A549 (cell line): ENCODE results near the gene NXPE4. TPM values are rescaled to one million over a fixed set of nuclear protein-coding genes. Genes with fewer than 3 reads are reported as not detected.

ENCODE experiments used
- ATAC-seq, 2 experiments: fragments of 200-7000 bp in 1 of 2; fragments of >200 bp in 1 of 2; cut with Nextera tagmentation in 1 of 2; cut with Tn5 transposase in 1 of 2; 3 replicates each; pipeline versions ENCODE4 v1.8.0 to v1.9.1; 2018 to 2020; ENCODE audit warnings: mild to moderate bottlenecking in 1 of 2, moderate library complexity in 1 of 2
- CTCF ChIA-PET: fragments of 300-600 bp; sonication (Branson Sonifier 250); formaldehyde crosslinking; extraction: SDS; loops from one replicate; lab custom pipeline; 2021; ENCODE audit warnings: antibody characterized with exemption, inconsistent platforms; lab: Yijun Ruan, JAX
- POLR2A ChIA-PET: fragments of 350-600 bp; formaldehyde crosslinking; extraction: SDS; loops from one replicate; lab custom pipeline; 2021; ENCODE audit warnings: antibody characterized with exemption, inconsistent platforms; lab: Yijun Ruan, JAX
- DNase-seq, 2 experiments: peaks; one replicate each; pipeline versions ENCODE4 v3.0.0 to v3.0.0-alpha.2; 2011 to 2016; ENCODE audit warnings: low read depth in 1 of 2, low spot score in 1 of 2
- FAIRE-seq: peaks from 2 replicates; lab custom pipeline; 2011; peaks lifted over from hg19 to GRCh38; lab: Jason Lieb, UNC
- H3K27ac ChIP-seq, 2 experiments: fragments of >200 bp; sonication (Bioruptor Twin); formaldehyde crosslinking; 3 replicates each; pipeline ENCODE4 v1.5.1; 2016 to 2017
- H3K4me1 ChIP-seq: fragments of >200 bp; sonication (Bioruptor Twin); formaldehyde crosslinking; 3 replicates; pipeline ENCODE4 v1.6.1; 2016
- H3K4me2 ChIP-seq: fragments of >200 bp; sonication (Bioruptor Twin); formaldehyde crosslinking; 3 replicates; pipeline ENCODE4 v1.6.1; 2016
- H3K4me3 ChIP-seq: fragments of >200 bp; sonication (Bioruptor Twin); formaldehyde crosslinking; 3 replicates; pipeline ENCODE4 v1.5.1; 2016
- H3K9me3 ChIP-seq: fragments of >200 bp; sonication (Bioruptor Twin); formaldehyde crosslinking; 3 replicates; pipeline ENCODE4 v1.6.1; 2016
- CBX2 ChIP-seq: fragments of 200-600 bp; sonication (generic); IDR thresholded peaks from 2 replicates; pipeline ENCODE4 v1.6.1; 2016; ENCODE audit warnings: low read depth, mild to moderate bottlenecking, borderline replicate concordance
- CHD2 ChIP-seq: fragments of 150-350 bp; IDR thresholded peaks from 2 replicates; pipeline ENCODE4 v1.6.1; 2014; ENCODE audit warnings: low read length; ENCODE audit not compliant: partially characterized antibody
- EHF ChIP-seq: fragments of 250-450 bp; sonication (Bioruptor Pico); IDR thresholded peaks from 2 replicates; pipeline ENCODE4 v1.5.0; 2020; ENCODE audit warnings: mild to moderate bottlenecking
- EHMT2 ChIP-seq: fragments of 200-600 bp; sonication (generic); IDR thresholded peaks from 2 replicates; pipeline ENCODE4 v1.6.1; 2016; ENCODE audit warnings: antibody characterized with exemption, low read depth, mild to moderate bottlenecking, moderate library complexity
- FOSB ChIP-seq: fragments of 250-450 bp; sonication (Bioruptor Pico); IDR thresholded peaks from 2 replicates; pipeline ENCODE4 v1.5.0; 2020; ENCODE audit warnings: mild to moderate bottlenecking, moderate library complexity
- FOSL2 ChIP-seq, 2 experiments: fragments of 450-650 bp in 1 of 2; fragments of >200 bp in 1 of 2; sonication (Bioruptor Twin) in 1 of 2; formaldehyde crosslinking; IDR thresholded peaks; 2 replicates each; pipeline versions ENCODE4 v1.5.0 to v1.6.1; 2016 to 2020; ENCODE audit warnings: mild to moderate bottlenecking in 1 of 2, moderate library complexity in 1 of 2
- FOXS1 ChIP-seq: fragments of 250-450 bp; sonication (Bioruptor Pico); IDR thresholded peaks from 2 replicates; pipeline ENCODE4 v1.5.0; 2020; ENCODE audit warnings: mild to moderate bottlenecking, moderate library complexity
- HEYL ChIP-seq: fragments of 250-450 bp; sonication (Bioruptor Pico); IDR thresholded peaks from 2 replicates; pipeline ENCODE4 v1.8.0; 2021; ENCODE audit warnings: mild to moderate bottlenecking, moderate library complexity
- HOXB13 ChIP-seq: fragments of 250-450 bp; sonication (Bioruptor Pico); IDR thresholded peaks from 2 replicates; pipeline ENCODE4 v1.5.0; 2020; ENCODE audit warnings: low read depth, mild to moderate bottlenecking, moderate library complexity
- JUN ChIP-seq, 2 experiments: fragments of >200 bp; sonication (Bioruptor Twin); formaldehyde crosslinking; IDR thresholded peaks; 2 replicates in 1 of 2; 3 replicates in 1 of 2; pipeline ENCODE4 v1.6.1; 2016 to 2017
- KDM5A ChIP-seq: fragments of 200-600 bp; sonication (generic); IDR thresholded peaks from 2 replicates; pipeline ENCODE4 v1.6.1; 2016; ENCODE audit warnings: antibody characterized with exemption, mild to moderate bottlenecking
- NFE2L2 ChIP-seq: fragments of 150-350 bp; conservative IDR thresholded peaks from 2 replicates; pipeline ENCODE4 v1.6.1; 2014; ENCODE audit warnings: low read length
- NPAS2 ChIP-seq: fragments of 250-450 bp; sonication (Bioruptor Pico); IDR thresholded peaks from 2 replicates; pipeline ENCODE4 v1.8.0; 2022; ENCODE audit warnings: mild to moderate bottlenecking, moderate library complexity, borderline replicate concordance
- NR3C1 ChIP-seq: fragments of >200 bp; sonication (Bioruptor Twin); formaldehyde crosslinking; IDR thresholded peaks from 3 replicates; pipeline ENCODE4 v1.6.1; 2017
- PHF8 ChIP-seq: fragments of 200-600 bp; sonication (generic); IDR thresholded peaks from 2 replicates; pipeline ENCODE4 v1.6.1; 2016; ENCODE audit warnings: low read depth, mild to moderate bottlenecking, antibody characterized with exemption, moderate library complexity, borderline replicate concordance
- RFX5 ChIP-seq: fragments of 450-650 bp; IDR thresholded peaks from 2 replicates; pipeline ENCODE4 v1.7.1; 2014; ENCODE audit warnings: antibody characterized with exemption, mild to moderate bottlenecking, moderate library complexity
- RNF2 ChIP-seq: fragments of 200-600 bp; sonication (generic); IDR thresholded peaks from 2 replicates; pipeline ENCODE4 v1.6.1; 2016; ENCODE audit warnings: low read depth, mild to moderate bottlenecking, antibody characterized with exemption, moderate library complexity, borderline replicate concordance
- TFCP2L1 ChIP-seq: fragments of 250-450 bp; sonication (Bioruptor Pico); IDR thresholded peaks from 2 replicates; pipeline ENCODE4 v1.5.0; 2021; ENCODE audit warnings: mild to moderate bottlenecking
- ZC3H11A ChIP-seq: fragments of 450-650 bp; IDR thresholded peaks from 2 replicates; pipeline ENCODE4 v1.6.1; 2014; ENCODE audit warnings: antibody characterized with exemption, mild to moderate bottlenecking
- WGBS: methylation state at CpG from one replicate; pipeline ENCODE4 v1.1.6; 2017; ENCODE audit errors: missing lambda C conversion rate; 5-methylcytosine and 5-hydroxymethylcytosine counted together
- polyA plus RNA-seq, 4 experiments: library from polyadenylated mRNA; depleted of rRNA in 3 of 4; stranded (reverse); fragments of >200 nt; fragmentation: RNase III in 1 of 4; extraction: RNeasy Plus Mini Kit Qiagen cat#74134 plus additional on column Dnase treatment in 1 of 4; gene quantifications; 2 replicates in 3 of 4; 3 replicates in 1 of 4; pipeline ENCODE4 v1.2.3, GENCODE V29; 2011 to 2017
- TF ChIP-seq, protein P1 (sequence below): fragments of 250-450 bp; sonication (Bioruptor Pico); IDR thresholded peaks from 2 replicates; pipeline ENCODE4 v1.5.0; 2021; ENCODE audit warnings: mild to moderate bottlenecking, moderate library complexity, borderline replicate concordance
- TF ChIP-seq, protein P2 (sequence below): IDR thresholded peaks from 2 replicates; pipeline ENCODE4 v1.6.1; 2012; ENCODE audit warnings: low read depth, borderline replicate concordance
- TF ChIP-seq, protein P3 (sequence below): fragments of 450-650 bp; IDR thresholded peaks from 2 replicates; pipeline ENCODE4 v1.6.1; 2014; ENCODE audit warnings: antibody characterized with exemption
- TF ChIP-seq, protein P4 (sequence below): fragments of 200-600 bp; sonication (generic); IDR thresholded peaks from 2 replicates; pipeline ENCODE4 v1.6.1; 2016; ENCODE audit warnings: antibody characterized with exemption, mild to moderate bottlenecking, moderate library complexity
- TF ChIP-seq, protein P5 (sequence below): fragments of >200 bp; sonication (Bioruptor Twin); formaldehyde crosslinking; IDR thresholded peaks from 3 replicates; pipeline ENCODE4 v1.5.1; 2016

Gene NXPE4
- polyA plus RNA-seq, 2 of the 4 experiments (the other 2 are of a cell fraction): not detected

DNA sequence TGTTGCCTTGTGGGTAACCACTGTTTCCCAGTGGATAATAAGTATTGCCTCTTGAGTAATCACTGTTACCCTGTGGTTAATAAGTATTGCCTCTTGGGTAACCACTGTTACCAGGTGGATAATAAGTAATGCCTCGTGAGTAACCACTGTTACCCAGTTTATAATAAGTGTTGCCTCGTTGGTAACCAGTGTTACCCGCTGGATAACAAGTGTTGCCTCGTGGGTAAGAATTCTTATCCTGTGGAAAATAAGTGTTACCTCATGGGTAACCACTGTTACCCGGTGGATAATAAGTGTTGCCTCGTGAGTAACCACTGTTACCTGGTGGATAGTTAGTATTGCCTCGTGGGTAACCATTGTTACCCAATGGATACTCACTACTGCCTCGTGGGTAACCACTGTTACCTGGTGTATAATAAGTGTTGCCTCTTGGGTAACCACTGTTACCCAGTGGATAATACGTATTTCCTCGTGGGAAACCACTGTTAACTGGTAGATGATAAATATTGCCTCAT is 24.1 kb upstream of the NXPE4 start:
- WGBS: 3% methylated on average over 9 of the region's 10 CpGs

DNA sequence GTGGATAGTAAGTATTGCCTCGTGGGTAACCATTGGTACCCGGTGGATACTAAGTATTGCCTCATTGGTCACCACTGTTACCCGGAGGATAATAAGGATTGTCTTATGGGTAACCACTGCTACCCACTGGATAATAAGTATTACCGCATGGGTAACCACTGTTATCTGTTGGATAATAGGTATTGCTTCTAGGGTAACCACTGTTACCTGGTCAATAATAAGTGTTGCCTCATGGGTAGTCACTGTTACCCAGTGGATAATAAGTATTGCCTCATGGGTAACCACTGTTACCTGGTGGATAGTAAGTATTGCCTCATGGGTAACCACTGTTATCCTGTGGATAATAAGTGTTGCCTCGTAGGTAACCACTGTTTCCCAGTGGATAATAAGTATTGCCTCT is 22.6 kb upstream of the NXPE4 start:
- H3K4me1 ChIP-seq: no peaks in the 10 kb centered on the region
- H3K4me2 ChIP-seq: no peak overlapping the region
- 48% methylated on average over 5 of the region's 5 CpGs for WGBS
- DNase-seq (no peak), FAIRE-seq (no peak), ATAC-seq (no peak)
- no peak overlapping the region for H3K27ac ChIP-seq
- no peak overlapping the region for H3K4me3 ChIP-seq
- TF ChIP-seq FOSL2 (IDR thresholded peaks at IDR 0.05): no peak
- no peak for TF ChIP-seq FOSL2 (CRISPR knock-in tag; IDR thresholded peaks at IDR 0.05)
- TF ChIP-seq CBX2: no peak
- TF ChIP-seq, protein P1, sequence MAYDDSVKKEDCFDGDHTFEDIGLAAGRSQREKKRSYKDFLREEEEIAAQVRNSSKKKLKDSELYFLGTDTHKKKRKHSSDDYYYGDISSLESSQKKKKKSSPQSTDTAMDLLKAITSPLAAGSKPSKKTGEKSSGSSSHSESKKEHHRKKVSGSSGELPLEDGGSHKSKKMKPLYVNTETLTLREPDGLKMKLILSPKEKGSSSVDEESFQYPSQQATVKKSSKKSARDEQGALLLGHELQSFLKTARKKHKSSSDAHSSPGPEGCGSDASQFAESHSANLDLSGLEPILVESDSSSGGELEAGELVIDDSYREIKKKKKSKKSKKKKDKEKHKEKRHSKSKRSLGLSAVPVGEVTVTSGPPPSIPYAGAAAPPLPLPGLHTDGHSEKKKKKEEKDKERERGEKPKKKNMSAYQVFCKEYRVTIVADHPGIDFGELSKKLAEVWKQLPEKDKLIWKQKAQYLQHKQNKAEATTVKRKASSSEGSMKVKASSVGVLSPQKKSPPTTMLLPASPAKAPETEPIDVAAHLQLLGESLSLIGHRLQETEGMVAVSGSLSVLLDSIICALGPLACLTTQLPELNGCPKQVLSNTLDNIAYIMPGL (CRISPR knock-in tag): no peak
- TF ChIP-seq FOXS1: no peak
- TF ChIP-seq, protein P2, sequence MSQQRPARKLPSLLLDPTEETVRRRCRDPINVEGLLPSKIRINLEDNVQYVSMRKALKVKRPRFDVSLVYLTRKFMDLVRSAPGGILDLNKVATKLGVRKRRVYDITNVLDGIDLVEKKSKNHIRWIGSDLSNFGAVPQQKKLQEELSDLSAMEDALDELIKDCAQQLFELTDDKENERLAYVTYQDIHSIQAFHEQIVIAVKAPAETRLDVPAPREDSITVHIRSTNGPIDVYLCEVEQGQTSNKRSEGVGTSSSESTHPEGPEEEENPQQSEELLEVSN: no peak
- TF ChIP-seq FOSB (CRISPR knock-in tag): no peak
- TF ChIP-seq, protein P3, sequence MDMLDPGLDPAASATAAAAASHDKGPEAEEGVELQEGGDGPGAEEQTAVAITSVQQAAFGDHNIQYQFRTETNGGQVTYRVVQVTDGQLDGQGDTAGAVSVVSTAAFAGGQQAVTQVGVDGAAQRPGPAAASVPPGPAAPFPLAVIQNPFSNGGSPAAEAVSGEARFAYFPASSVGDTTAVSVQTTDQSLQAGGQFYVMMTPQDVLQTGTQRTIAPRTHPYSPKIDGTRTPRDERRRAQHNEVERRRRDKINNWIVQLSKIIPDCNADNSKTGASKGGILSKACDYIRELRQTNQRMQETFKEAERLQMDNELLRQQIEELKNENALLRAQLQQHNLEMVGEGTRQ: no peak
- no peak for TF ChIP-seq PHF8
- no peak for TF ChIP-seq NPAS2
- no peaks in the 10 kb centered on the region for H3K9me3 ChIP-seq
- CTCF ChIA-PET: no interaction called here
- POLR2A ChIA-PET: no interaction called here

More for the DNA sequence above, 24.1 kb upstream of the NXPE4 start:
- no peak for ATAC-seq
- no peak for TF ChIP-seq JUN (IDR thresholded peaks at IDR 0.05)
- TF ChIP-seq, protein P4, sequence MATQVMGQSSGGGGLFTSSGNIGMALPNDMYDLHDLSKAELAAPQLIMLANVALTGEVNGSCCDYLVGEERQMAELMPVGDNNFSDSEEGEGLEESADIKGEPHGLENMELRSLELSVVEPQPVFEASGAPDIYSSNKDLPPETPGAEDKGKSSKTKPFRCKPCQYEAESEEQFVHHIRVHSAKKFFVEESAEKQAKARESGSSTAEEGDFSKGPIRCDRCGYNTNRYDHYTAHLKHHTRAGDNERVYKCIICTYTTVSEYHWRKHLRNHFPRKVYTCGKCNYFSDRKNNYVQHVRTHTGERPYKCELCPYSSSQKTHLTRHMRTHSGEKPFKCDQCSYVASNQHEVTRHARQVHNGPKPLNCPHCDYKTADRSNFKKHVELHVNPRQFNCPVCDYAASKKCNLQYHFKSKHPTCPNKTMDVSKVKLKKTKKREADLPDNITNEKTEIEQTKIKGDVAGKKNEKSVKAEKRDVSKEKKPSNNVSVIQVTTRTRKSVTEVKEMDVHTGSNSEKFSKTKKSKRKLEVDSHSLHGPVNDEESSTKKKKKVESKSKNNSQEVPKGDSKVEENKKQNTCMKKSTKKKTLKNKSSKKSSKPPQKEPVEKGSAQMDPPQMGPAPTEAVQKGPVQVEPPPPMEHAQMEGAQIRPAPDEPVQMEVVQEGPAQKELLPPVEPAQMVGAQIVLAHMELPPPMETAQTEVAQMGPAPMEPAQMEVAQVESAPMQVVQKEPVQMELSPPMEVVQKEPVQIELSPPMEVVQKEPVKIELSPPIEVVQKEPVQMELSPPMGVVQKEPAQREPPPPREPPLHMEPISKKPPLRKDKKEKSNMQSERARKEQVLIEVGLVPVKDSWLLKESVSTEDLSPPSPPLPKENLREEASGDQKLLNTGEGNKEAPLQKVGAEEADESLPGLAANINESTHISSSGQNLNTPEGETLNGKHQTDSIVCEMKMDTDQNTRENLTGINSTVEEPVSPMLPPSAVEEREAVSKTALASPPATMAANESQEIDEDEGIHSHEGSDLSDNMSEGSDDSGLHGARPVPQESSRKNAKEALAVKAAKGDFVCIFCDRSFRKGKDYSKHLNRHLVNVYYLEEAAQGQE: no peak
- no peak for TF ChIP-seq KDM5A
- TF ChIP-seq CHD2: no peak
- TF ChIP-seq TFCP2L1: no peak
- no peak for TF ChIP-seq NR3C1
- no peak for TF ChIP-seq ZC3H11A
- TF ChIP-seq, protein P3: no peak
- TF ChIP-seq, protein P5, sequence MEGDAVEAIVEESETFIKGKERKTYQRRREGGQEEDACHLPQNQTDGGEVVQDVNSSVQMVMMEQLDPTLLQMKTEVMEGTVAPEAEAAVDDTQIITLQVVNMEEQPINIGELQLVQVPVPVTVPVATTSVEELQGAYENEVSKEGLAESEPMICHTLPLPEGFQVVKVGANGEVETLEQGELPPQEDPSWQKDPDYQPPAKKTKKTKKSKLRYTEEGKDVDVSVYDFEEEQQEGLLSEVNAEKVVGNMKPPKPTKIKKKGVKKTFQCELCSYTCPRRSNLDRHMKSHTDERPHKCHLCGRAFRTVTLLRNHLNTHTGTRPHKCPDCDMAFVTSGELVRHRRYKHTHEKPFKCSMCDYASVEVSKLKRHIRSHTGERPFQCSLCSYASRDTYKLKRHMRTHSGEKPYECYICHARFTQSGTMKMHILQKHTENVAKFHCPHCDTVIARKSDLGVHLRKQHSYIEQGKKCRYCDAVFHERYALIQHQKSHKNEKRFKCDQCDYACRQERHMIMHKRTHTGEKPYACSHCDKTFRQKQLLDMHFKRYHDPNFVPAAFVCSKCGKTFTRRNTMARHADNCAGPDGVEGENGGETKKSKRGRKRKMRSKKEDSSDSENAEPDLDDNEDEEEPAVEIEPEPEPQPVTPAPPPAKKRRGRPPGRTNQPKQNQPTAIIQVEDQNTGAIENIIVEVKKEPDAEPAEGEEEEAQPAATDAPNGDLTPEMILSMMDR: no peak
- no peak for TF ChIP-seq RFX5
- no peak for TF ChIP-seq HEYL
- no peak for TF ChIP-seq HOXB13 (CRISPR knock-in tag)
- TF ChIP-seq EHF (CRISPR knock-in tag): no peak
- no peak for TF ChIP-seq NFE2L2
- TF ChIP-seq RNF2: no peak
- TF ChIP-seq EHMT2: no peak
- no peak overlapping the region for H3K4me2 ChIP-seq
- no peaks in the 10 kb centered on the region for H3K4me1 ChIP-seq
- ChIA-PET CTCF (no interaction called here), POLR2A (no interaction called here)
- H3K4me3 ChIP-seq: no peak overlapping the region
- H3K9me3 ChIP-seq: no peaks in the 10 kb centered on the region
- no peak for FAIRE-seq
- H3K27ac ChIP-seq: no peak overlapping the region
- no peak for DNase-seq
